ENCODE data around the gene EVPL. TPM values are rescaled to one million over a fixed set of nuclear protein-coding genes. Genes with fewer than 3 reads are reported as not detected.

Gene EVPL
- polyA plus RNA-seq, 3 donors, result not detected

DNA sequence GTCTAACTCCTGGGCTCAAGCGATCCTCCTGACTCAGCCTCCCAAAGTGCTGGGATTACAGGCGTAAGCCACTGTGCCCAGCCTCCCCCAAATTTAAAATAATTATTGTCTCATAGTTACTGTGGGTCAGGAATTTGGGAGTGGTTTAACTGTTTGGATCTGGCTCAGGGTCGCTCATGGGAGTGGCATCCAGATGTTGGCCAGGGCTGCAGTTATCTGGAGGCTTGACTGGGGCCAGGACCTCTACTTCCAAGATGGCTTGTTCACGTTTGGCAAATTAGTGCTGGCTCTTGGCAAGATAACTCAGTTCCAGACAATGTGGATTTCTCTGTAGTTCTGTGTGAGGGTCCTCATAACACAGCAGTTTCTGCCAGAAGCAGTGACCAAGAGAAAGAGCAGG lies 40.1 kb downstream of the EVPL start:
- Histone ChIP-seq H4K20me1 (ENCODE audit: insufficient read depth, low read length) (no peaks in the 10 kb centered on the region), H3K9me3 (replicated peaks in 1 of 2; ENCODE audit: control insufficient read depth in 1 of 2, insufficient read depth in 1 of 2, low read length in 2 of 2) (no peaks in the 10 kb centered on the region), H3K4me3 (replicated peaks in 1 of 3; ENCODE audit: low read depth in 2 of 3, low read length in 3 of 3) (no peak overlapping the region), H3K36me3 (replicated peaks in 1 of 2; ENCODE audit: control insufficient read depth in 1 of 2, insufficient read depth in 2 of 2, low read length in 2 of 2) (peaks cover 3 to 26% of the 10 kb centered on the region in 2 donors), H2AFZ (ENCODE audit: insufficient read depth, low read depth, low read length, poor library complexity, severe bottlenecking) (no peak overlapping the region), H3K4me1 (ENCODE audit: control insufficient read depth in 1 of 2, insufficient read depth in 2 of 2, low read length in 2 of 2) (peaks cover 20 to 23% of the 10 kb centered on the region in 2 donors), H3K27ac (ENCODE audit: low read depth in 1 of 2, low read length in 2 of 2) (no peak overlapping the region), H3K4me2 (replicated peaks; ENCODE audit: extremely low read depth, low read length, poor library complexity, severe bottlenecking) (no peak overlapping the region), H3K27me3 (ENCODE audit: control insufficient read depth in 2 of 2, insufficient read depth in 2 of 2, low read length in 2 of 2) (no peaks in the 10 kb centered on the region), H3K79me2 (ENCODE audit: insufficient read depth, low read length) (no peaks in the 10 kb centered on the region), H3K9ac (ENCODE audit: insufficient read depth, low read length, poor library complexity, severe bottlenecking) (no peak overlapping the region)
- Mint-ChIP-seq H3K4me3 (no peak overlapping the region), H3K27me3 (ENCODE audit: low read depth in 3 of 3) (no peaks in the 10 kb centered on the region), H3K4me1 (peaks cover 19% of the 10 kb centered on the region), H3K9me3 (peaks cover 0 to 1% (median 0%) of the 10 kb centered on the region in 7 donors), H3K36me3 (peaks cover 24 to 32% of the 10 kb centered on the region in 2 donors), H3K27ac (no peak overlapping the region)
- TF ChIP-seq, protein P1, sequence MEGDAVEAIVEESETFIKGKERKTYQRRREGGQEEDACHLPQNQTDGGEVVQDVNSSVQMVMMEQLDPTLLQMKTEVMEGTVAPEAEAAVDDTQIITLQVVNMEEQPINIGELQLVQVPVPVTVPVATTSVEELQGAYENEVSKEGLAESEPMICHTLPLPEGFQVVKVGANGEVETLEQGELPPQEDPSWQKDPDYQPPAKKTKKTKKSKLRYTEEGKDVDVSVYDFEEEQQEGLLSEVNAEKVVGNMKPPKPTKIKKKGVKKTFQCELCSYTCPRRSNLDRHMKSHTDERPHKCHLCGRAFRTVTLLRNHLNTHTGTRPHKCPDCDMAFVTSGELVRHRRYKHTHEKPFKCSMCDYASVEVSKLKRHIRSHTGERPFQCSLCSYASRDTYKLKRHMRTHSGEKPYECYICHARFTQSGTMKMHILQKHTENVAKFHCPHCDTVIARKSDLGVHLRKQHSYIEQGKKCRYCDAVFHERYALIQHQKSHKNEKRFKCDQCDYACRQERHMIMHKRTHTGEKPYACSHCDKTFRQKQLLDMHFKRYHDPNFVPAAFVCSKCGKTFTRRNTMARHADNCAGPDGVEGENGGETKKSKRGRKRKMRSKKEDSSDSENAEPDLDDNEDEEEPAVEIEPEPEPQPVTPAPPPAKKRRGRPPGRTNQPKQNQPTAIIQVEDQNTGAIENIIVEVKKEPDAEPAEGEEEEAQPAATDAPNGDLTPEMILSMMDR (IDR thresholded peaks at IDR 0.05), result no peak
- intact Hi-C loops (cut with micrococcal nuclease), result no loop called here
- DNase-seq, result no peak
- WGBS (ENCODE audit: insufficient coverage), result 95% methylated on average over 3 of the region's 4 CpGs

DNA sequence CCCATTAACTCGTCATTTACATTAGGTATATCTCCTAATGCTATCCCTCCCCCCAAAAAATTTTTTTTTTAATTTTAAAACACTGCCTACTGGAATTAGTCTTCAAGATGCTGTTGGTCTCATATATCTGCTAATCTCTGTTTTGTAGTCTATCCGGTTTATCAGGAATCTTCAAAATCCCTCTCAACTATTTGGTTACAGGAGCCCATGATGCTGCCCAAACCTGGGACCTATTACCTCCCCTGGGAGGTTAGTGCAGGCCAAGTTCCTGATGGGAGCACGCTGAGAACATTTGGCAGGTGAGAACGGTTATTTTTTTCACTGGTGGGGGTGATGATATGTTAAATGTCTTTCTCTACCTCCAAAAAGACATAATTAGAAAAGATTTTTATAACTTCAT lies 41.1 kb downstream of the EVPL start:
- no peaks in the 10 kb centered on the region for H3K27me3 Mint-ChIP-seq (ENCODE audit: low read depth in 3 of 3)
- no peak overlapping the region for H3K27ac Mint-ChIP-seq
- peaks cover 14% of the 10 kb centered on the region for H3K4me1 Mint-ChIP-seq

More for the DNA sequence above, 41.1 kb downstream of the EVPL start:
- peaks cover 6% of the 10 kb centered on the region for H3K79me2 ChIP-seq (ENCODE audit: insufficient read depth, low read length)
- H3K4me1 ChIP-seq (ENCODE audit: control insufficient read depth in 1 of 2, insufficient read depth in 2 of 2, low read length in 2 of 2), result peaks cover 15 to 18% of the 10 kb centered on the region in 2 donors
- H3K9ac ChIP-seq (ENCODE audit: insufficient read depth, low read length, poor library complexity, severe bottlenecking), result no peak overlapping the region
- intact Hi-C loops (cut with micrococcal nuclease), result no loop called here
- Mint-ChIP-seq H3K4me3 (no peak overlapping the region), H3K36me3 (peaks cover 16 to 22% of the 10 kb centered on the region in 2 donors), H3K9me3 (peaks cover 0 to 1% (median 0%) of the 10 kb centered on the region in 7 donors)
- H4K20me1 ChIP-seq (ENCODE audit: insufficient read depth, low read length), result no peaks in the 10 kb centered on the region
- no peak for DNase-seq
- no peak overlapping the region for H3K4me3 ChIP-seq (replicated peaks in 1 of 3; ENCODE audit: low read depth in 2 of 3, low read length in 3 of 3)
- 100% methylated on average over 1 of the region's 4 CpGs for WGBS (ENCODE audit: insufficient coverage)
- H3K27me3 ChIP-seq (ENCODE audit: control insufficient read depth in 2 of 2, insufficient read depth in 2 of 2, low read length in 2 of 2), result no peaks in the 10 kb centered on the region
- no peak overlapping the region for H3K27ac ChIP-seq (ENCODE audit: low read depth in 1 of 2, low read length in 2 of 2)
- H2AFZ ChIP-seq (ENCODE audit: insufficient read depth, low read depth, low read length, poor library complexity, severe bottlenecking), result no peak overlapping the region
- H3K9me3 ChIP-seq (replicated peaks in 1 of 2; ENCODE audit: control insufficient read depth in 1 of 2, insufficient read depth in 1 of 2, low read length in 2 of 2), result no peaks in the 10 kb centered on the region
- no peak overlapping the region for H3K4me2 ChIP-seq (replicated peaks; ENCODE audit: extremely low read depth, low read length, poor library complexity, severe bottlenecking)
- TF ChIP-seq, protein P1 (IDR thresholded peaks at IDR 0.05), result no peak
- H3K36me3 ChIP-seq (replicated peaks in 1 of 2; ENCODE audit: control insufficient read depth in 1 of 2, insufficient read depth in 2 of 2, low read length in 2 of 2), result peaks cover 3 to 18% of the 10 kb centered on the region in 2 donors

All from CD14-positive monocyte (primary cell).